HG02763 (cell line): ENCODE data around the gene CHD1.
"Not testable (repeated sequence)": the region's sequence is repeated elsewhere in the genome, so short reads cannot be mapped to it uniquely, and the experiment has no call there.

Experiments
- ATAC-seq: cut with Tn5 transposase; IDR thresholded peaks from one replicate; pipeline ENCODE4 v1.9.1; 2021; ENCODE audit warnings: mild to moderate bottlenecking, moderate library complexity; ENCODE audit not compliant: unreplicated experiment

The CHD1 gene

GRCh38 chr5:98928873-98929709 lies at the start of gene CHD1:
Gene CHD1 (minus strand): TSS chr5:98929007. CDS start chr5:98926386, 2,621 bp downstream.
- peak; percentile 63 for ATAC-seq

DNA sequence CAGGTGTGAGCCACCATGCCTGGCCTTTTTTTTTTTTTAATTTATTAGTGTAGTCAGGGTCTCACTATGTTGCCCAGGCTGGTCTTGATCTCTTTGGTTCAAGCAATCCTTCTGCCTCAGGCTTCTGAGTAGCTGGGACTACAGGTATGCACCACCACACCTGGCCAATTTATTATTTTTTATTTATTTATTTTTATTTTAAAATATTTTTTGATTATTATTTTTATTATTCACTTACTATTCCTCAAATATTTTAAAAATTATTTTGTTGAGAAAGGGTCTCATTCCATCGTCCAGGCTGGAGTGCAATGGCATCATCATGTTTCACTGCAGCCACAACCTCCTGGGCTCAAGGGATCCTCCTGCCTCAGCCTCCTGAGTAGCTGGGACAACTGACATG lies 49.7 kb upstream of the CHD1 start:
- ATAC-seq = no peak

DNA sequence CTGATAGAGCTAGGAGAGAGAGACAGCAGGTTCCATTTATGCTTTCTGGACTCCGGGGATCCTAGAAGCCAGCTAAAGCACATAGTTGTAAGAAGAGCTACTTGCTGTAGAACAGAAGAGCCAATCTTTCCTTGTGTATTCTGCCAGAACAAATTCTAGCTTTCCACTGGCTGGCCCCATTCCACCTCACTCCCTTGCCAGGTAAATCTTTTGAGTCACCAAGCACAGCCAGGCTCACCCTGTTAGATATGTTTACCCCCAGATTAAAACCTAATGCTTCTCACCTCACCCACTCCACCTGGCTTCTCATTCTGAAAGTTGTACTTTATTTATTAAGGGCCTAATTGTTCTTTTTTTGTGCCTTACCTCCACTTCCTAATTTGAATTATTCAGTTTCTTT lies 48.9 kb upstream of the CHD1 start:
- no peak for ATAC-seq

- ATAC-seq = peak; percentile 87
These were observed 47.0 kb upstream of the CHD1 start for GRCh38 chr5:98975682-98976407.

GRCh38 chr5:98975223-98975622 lies 46.4 kb upstream of the CHD1 start:
- no peak for ATAC-seq

DNA sequence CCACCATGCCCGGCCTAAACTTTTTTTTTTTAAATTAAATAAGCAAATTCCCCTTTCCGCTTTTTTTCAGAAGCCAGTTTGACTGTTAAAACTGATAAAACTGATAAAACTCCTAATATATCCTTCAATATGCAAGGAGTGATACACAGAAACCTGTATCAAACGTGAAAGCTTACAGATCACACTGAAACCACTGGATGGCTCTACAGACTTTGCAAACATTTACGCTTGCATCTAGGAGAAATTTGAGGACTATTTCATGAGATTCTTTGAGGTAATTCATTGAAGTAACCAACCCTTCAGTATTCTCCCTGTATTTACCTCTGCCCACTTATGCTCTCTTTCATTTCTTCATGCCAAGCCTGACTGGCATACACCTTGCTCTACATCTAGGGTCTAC lies 40.6 kb upstream of the CHD1 start:
- no peak for ATAC-seq

GRCh38 chr5:98968056-98968564 lies 39.3 kb upstream of the CHD1 start:
- ATAC-seq = no peak

- ATAC-seq = no peak
These were observed 36.4 kb upstream of the CHD1 start for GRCh38 chr5:98965226-98965625.

GRCh38 chr5:98964621-98965020 lies 35.8 kb upstream of the CHD1 start:
- no peak for ATAC-seq

GRCh38 chr5:98963019-98963418 lies 34.2 kb upstream of the CHD1 start:
- no peak for ATAC-seq

- ATAC-seq = no peak
These were observed 33.8 kb upstream of the CHD1 start for GRCh38 chr5:98962587-98962986.

DNA sequence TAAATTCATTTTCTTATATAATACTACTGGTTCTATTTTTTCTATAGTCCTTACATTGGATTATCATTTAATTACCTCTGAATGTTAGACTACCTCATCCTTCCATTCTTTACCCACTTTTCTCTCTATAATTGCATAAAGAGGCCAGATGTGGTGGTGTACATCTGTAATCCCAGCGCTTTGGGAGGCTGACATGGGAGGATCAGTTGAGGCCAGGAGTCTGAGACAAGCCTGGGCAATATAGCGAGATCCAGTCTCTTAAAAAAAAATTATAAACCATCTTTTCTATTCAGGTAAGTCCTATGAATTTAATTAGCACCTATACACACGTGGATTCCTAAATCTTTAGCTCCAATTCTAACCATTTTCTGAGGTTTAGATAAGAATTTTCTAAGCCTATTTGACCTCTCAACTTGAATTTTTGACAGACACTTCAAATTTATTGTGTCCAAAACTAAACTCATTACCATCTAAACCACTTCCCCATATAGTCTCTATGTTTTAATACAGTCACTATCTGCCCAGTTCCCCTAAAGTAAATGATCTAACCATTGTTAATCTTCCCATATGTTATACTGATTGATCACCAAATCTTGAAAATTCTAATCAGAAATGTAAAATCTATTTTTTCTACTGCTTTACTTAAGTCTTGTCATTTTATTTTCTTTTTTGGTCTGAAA lies 33.0 kb upstream of the CHD1 start:
- no peak for ATAC-seq

DNA sequence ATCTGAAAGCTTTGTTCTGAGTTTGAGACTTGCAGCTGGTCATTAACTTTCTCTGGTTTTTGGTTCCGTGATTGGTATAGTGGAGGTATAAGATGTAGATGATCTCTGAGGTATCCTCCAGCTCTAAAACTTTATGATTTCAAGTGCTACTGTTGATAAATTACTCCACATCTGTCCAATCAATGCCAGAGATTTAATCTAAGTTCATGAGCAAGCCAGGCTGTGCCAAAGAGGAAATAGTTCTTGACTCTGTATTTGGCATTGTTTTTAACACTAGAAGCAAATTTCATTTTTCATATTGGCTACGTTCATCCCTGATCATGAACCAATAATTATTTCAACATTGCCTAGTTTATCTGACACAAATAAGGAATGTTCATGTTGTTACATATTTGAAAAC lies 28.5 kb upstream of the CHD1 start:
- no peak for ATAC-seq

GRCh38 chr5:98955888-98956287 lies 27.1 kb upstream of the CHD1 start:
- not testable (repeated sequence) for ATAC-seq

GRCh38 chr5:98955471-98955870 lies 26.7 kb upstream of the CHD1 start:
- ATAC-seq = not testable (repeated sequence)

DNA sequence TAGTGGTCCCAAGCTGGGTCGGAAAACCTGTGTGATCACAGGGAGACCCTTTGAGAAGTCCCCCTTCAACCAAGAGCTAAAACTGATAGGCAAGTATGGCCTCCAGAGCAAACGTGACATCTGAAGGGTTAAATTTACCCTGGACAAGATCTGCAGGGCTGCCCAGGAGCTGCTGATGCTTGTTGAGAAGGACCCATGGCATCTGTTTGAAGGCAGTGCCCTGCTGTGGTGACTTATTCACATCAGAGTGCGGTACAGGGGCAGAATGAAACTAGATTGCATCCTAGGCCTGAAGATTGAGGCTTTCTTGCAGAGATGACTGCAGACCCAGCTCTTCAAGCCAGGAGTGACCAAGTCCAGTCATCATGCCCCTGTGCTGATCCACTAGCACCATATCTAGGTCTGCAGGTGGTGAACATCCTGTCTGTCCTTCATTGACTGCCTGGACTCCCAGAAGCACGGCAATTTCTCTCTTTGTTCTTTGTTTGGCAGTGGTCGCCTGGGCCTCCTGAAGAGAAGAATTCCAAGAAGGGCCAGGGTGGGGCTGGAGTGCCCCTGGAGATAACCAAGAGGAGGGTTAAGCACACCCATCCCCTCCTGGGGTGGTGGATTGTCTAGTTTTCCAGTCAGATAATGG lies 25.7 kb upstream of the CHD1 start:
- ATAC-seq = no peak

DNA sequence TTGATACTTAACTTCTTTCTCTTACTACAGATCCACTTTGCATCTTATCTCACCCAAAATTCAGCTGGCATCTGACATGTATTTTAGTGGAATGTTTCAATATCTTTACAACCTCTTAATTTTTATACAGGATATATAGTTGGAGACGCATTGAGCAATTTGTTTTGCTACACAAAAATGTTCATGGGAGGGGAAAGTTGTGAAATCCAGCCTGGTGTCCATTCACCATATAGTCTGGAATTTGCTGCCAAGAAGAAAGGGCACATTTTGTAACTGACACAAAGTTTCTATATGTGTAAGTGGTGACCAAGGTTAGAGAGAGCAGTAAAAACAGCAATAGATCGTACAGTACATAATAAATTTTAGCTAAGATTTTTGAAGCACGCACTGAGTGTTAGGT lies 14.0 kb upstream of the CHD1 start:
- ATAC-seq = no peak

DNA sequence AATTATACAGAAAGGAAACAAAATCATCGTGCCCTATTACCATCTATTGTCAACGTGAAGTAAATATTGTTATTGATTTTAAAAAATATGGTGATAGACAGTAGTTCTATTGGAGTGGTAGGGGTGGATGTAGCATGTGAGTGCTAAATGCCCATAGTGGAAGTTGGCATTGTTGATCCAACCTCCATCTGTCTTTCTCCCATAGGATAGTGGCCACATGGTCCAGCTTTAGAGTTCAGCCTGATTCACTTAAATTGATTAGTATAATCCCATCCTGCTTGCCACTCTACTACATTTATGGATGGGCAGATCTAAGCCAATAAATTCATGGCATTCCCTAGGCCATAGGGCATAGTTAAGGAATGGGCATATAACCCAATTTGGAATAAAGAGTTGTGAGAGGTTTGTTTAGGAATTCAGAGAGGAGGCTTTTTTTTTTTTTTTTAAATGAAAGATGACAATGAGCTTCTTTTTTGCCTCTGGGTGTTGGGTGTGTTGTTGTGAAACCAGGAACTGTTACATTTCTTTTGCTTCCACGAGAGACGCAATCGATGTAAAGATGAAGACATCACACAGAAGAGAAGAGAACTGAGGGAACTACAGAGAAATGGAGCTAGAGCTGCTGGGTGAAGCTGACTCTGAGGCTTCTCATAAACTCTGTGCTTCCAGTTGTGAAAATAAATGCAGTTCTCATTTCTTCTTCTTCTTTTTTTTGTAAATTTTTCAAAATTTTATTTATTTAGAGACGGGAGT lies 12.5 kb upstream of the CHD1 start:
- no peak for ATAC-seq

DNA sequence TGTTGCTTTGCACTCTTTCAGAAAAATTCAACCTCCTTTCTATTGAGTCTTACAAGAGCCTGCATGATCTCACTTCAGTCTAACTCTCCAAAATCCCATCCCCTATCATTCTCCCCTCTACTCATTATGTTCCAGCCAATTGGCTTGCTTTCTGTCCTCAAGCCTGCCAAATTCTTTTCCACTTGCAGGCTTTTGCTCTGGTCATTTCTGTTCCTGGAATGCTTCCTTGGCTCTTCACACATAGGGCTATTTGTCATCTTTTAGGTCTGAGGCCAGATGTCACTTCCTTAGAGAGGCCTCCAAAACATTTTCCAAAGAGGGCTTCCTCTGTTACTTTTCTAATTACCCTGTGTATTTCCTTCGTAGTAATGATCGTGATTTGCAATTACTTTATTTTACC lies 11.8 kb upstream of the CHD1 start:
- ATAC-seq = no peak

DNA sequence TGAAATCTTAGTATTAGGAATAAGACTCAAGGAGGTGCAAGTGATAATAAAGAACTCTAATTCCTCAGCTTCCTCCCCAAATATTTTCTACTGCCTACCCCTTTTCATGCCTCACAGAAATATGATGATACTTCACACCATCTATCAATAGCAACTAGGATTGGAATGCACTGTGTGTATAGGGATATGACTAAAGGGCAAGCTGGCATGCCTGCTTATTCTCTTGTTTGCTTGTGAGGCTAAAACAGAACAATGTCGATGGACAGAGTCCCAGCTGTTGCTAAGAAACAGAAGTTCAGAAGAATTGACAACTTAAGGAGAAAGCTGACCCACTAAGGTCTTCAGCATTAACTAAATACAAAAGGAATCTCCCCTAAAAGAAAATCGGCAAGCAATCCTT lies 9.7 kb upstream of the CHD1 start:
- ATAC-seq = no peak
